HCT116 (cell line): ENCODE results near the gene ACOT2. TPM values are rescaled to one million over a fixed set of nuclear protein-coding genes. Genes with fewer than 3 reads are reported as not detected.
"Not testable (repeated sequence)": the region's sequence is repeated elsewhere in the genome, so short reads cannot be mapped to it uniquely, and the experiment has no call there.

ENCODE experiments used
- ATAC-seq: fragments of 200-7000 bp; cut with Tn5 transposase; 2 replicates; pipeline ENCODE4 v1.9.1; 2020; ENCODE audit warnings: mild to moderate bottlenecking, moderate library complexity
- BruUV-seq: library from RNA; stranded (reverse); fragments of 400-500 nt; replicated peaks from 2 replicates; lab custom pipeline; 2021; lab: Mats Ljungman, UMichigan
- CTCF ChIA-PET: fragments of 300-600 bp; sonication (Branson Sonifier 250); formaldehyde crosslinking; loops from one replicate; lab custom pipeline; 2021; ENCODE audit warnings: antibody characterized with exemption; lab: Charles Lee
- POLR2A ChIA-PET: fragments of 300-600, 350-600 bp; sonication (Branson Sonifier 250); formaldehyde crosslinking; loops from one replicate; lab custom pipeline; 2021; ENCODE audit warnings: antibody characterized with exemption; lab: Charles Lee
- RAD21 ChIA-PET, 2 experiments: fragments of 300-600 bp; sonication (Branson Sonifier 250); formaldehyde crosslinking; loops; one replicate each; lab custom pipeline; 2023; ENCODE audit warnings: low total read pairs in 2 of 2; ENCODE audit not compliant: uncharacterized antibody in 2 of 2, unreplicated experiment in 2 of 2, low non-redundant PET in 1 of 2; lab: Charles Lee
- DNase-seq: peaks from one replicate; pipeline ENCODE4 v3.0.0-alpha.2; 2010; ENCODE audit warnings: low read depth, low spot score
- H2AFZ ChIP-seq: fragments of 200-600 bp; shearing (Covaris generic), sonication (generic); 2 replicates; pipeline ENCODE4 v1.6.1; 2017; ENCODE audit warnings: low read depth, mixed run types, mixed read lengths, antibody characterized with exemption, low read length; ENCODE audit not compliant: poor library complexity, severe bottlenecking
- H3K27ac ChIP-seq: 2 replicates; pipeline ENCODE4 v1.5.1; 2012; ENCODE audit warnings: low read depth, low read length
- H3K27me3 ChIP-seq: fragments of 200-600 bp; sonication (generic); 2 replicates; pipeline ENCODE4 v1.6.1; 2016; ENCODE audit warnings: mixed run types, low read length, mixed read lengths; ENCODE audit not compliant: insufficient read depth
- H3K36me3 ChIP-seq, 2 experiments: fragments of 200-500 bp in 1 of 2; fragments of 200-600 bp in 1 of 2; sonication (Bioruptor generic) in 1 of 2; sonication (generic) in 1 of 2; 2 replicates each; pipeline versions ENCODE4 v1.5.1 to v1.6.1; 2014 to 2016; ENCODE audit warnings: low read length in 2 of 2, inconsistent platforms in 1 of 2, mixed read lengths in 1 of 2, mixed run types in 1 of 2; ENCODE audit not compliant: insufficient read depth in 2 of 2, control insufficient read depth in 1 of 2
- H3K4me1 ChIP-seq, 2 experiments: fragments of 200-600 bp in 1 of 2; sonication (generic) in 1 of 2; 2 replicates each; pipeline versions ENCODE4 v1.5.1 to v1.6.1; 2012 to 2017; ENCODE audit warnings: low read length in 2 of 2, inconsistent platforms in 1 of 2, mild to moderate bottlenecking in 1 of 2, mixed read lengths in 1 of 2, mixed run types in 1 of 2, moderate library complexity in 1 of 2; ENCODE audit not compliant: insufficient read depth in 2 of 2, control insufficient read depth in 1 of 2
- H3K4me2 ChIP-seq: fragments of 200-600 bp; sonication (generic); 2 replicates; pipeline ENCODE4 v1.6.1; 2017; ENCODE audit warnings: mixed run types, low read length, mixed read lengths
- H3K4me3 ChIP-seq, 2 experiments: fragments of 200-600 bp in 1 of 2; sonication (generic) in 1 of 2; replicated peaks in 1 of 2; 2 replicates each; pipeline ENCODE4 v1.5.1; 2011 to 2016; ENCODE audit warnings: low read length in 2 of 2, control low read depth in 1 of 2, low read depth in 1 of 2, mild to moderate bottlenecking in 1 of 2, mixed read lengths in 1 of 2, mixed run types in 1 of 2
- H3K79me2 ChIP-seq: fragments of 200-600 bp; sonication (generic); 2 replicates; pipeline ENCODE4 v1.6.1; 2017; ENCODE audit warnings: mild to moderate bottlenecking, mixed run types, low read length, moderate library complexity, mixed read lengths; ENCODE audit not compliant: insufficient read depth
- H3K9ac ChIP-seq: fragments of 200-600 bp; sonication (generic); 2 replicates; pipeline ENCODE4 v1.6.1; 2016; ENCODE audit warnings: low read length, mixed read lengths
- H3K9me2 ChIP-seq: fragments of 200-600 bp; sonication (generic), shearing (Covaris generic); 2 replicates; pipeline ENCODE4 v1.6.1; 2017; ENCODE audit warnings: mixed run types, mild to moderate bottlenecking, moderate library complexity; ENCODE audit not compliant: insufficient read depth
- H3K9me3 ChIP-seq, 2 experiments: fragments of 200-500 bp in 1 of 2; fragments of 200-600 bp in 1 of 2; sonication (Bioruptor generic) in 1 of 2; sonication (generic) in 1 of 2; 2 replicates each; pipeline ENCODE4 v1.6.1; 2014 to 2017; ENCODE audit warnings: low read length in 2 of 2, mixed read lengths in 2 of 2, inconsistent platforms in 1 of 2, low read depth in 1 of 2, mild to moderate bottlenecking in 1 of 2, mixed run types in 1 of 2, moderate library complexity in 1 of 2; ENCODE audit not compliant: control insufficient read depth in 1 of 2, insufficient read depth in 1 of 2
- H4K20me1 ChIP-seq: fragments of 200-600 bp; sonication (generic), shearing (Covaris generic); 2 replicates; pipeline ENCODE4 v1.6.1; 2017; ENCODE audit warnings: mixed run types, mild to moderate bottlenecking, moderate library complexity; ENCODE audit not compliant: insufficient read depth
- CBX3 ChIP-seq: IDR thresholded peaks from 2 replicates; pipeline ENCODE4 v1.6.1; 2012; ENCODE audit warnings: low read depth
- CEBPB ChIP-seq: IDR thresholded peaks from 2 replicates; pipeline ENCODE4 v1.6.1; 2012; ENCODE audit warnings: low read depth
- ELF1 ChIP-seq: IDR thresholded peaks from 2 replicates; pipeline ENCODE4 v1.6.1; 2012; ENCODE audit warnings: low read depth, borderline replicate concordance
- EZH2phosphoT487 ChIP-seq: fragments of 200-600 bp; IDR thresholded peaks from 2 replicates; pipeline ENCODE4 v1.6.1; 2018; ENCODE audit warnings: antibody characterized with exemption, borderline replicate concordance
- MAX ChIP-seq: IDR thresholded peaks from 2 replicates; pipeline ENCODE4 v1.6.1; 2012
- POLR2AphosphoS5 ChIP-seq: IDR thresholded peaks from 2 replicates; pipeline ENCODE4 v1.6.1; 2011; ENCODE audit warnings: mild to moderate bottlenecking, low read depth, low read length, moderate library complexity
- REST ChIP-seq: IDR thresholded peaks from 2 replicates; pipeline ENCODE4 v1.6.1; 2012; ENCODE audit warnings: low read depth
- SIN3A ChIP-seq: IDR thresholded peaks from 2 replicates; pipeline ENCODE4 v1.6.1; 2012; ENCODE audit warnings: low read depth
- SRF ChIP-seq: IDR thresholded peaks from 2 replicates; pipeline ENCODE4 v1.6.1; 2012; ENCODE audit warnings: low read depth
- TCF7L2 ChIP-seq: IDR thresholded peaks from 2 replicates; pipeline ENCODE4 v1.7.0; 2011; ENCODE audit warnings: borderline replicate concordance, inconsistent platforms; ENCODE audit not compliant: insufficient read depth, insufficient read length; ENCODE audit errors: extremely low read depth
- ZBTB33 ChIP-seq: IDR thresholded peaks from 2 replicates; pipeline ENCODE4 v1.6.1; 2011; ENCODE audit warnings: mild to moderate bottlenecking, low read length, moderate library complexity; ENCODE audit not compliant: insufficient replicate concordance; ENCODE audit errors: extremely low read depth
- ZFX ChIP-seq: fragments of 450-650 bp; IDR thresholded peaks from 2 replicates; pipeline ENCODE4 v1.6.1; 2017
- intact Hi-C: fragments of 100-400 bp; cut with micrococcal nuclease; formaldehyde crosslinking; loops from 2 replicates; pipeline ENCODE4 v1.10.0; 2022
- total RNA-seq: library from RNA; stranded (reverse); gene quantifications from one replicate; pipeline ENCODE4 v1.2.1, GENCODE V29; 2021; ENCODE audit not compliant: unreplicated experiment

The ACOT2 gene
- total RNA-seq, 1 experiment from 2014 or later = 0.44 TPM

- no peak overlapping the region for H3K4me3 ChIP-seq
- H3K9ac ChIP-seq = no peak overlapping the region
- ChIA-PET CTCF (no interaction called here), RAD21 (no interaction called here), POLR2A (no interaction called here)
- H3K4me1 ChIP-seq = no peaks in the 10 kb centered on the region
- DNase-seq (no peak), ATAC-seq (no peak)
- no peaks in the 10 kb centered on the region for H3K36me3 ChIP-seq
- TF ChIP-seq ZFX (no peak), CBX3 (no peak), ELF1 (no peak), SIN3A (no peak), REST (no peak), POLR2AphosphoS5 (no peak), EZH2phosphoT487 (no peak), MAX (no peak), ZBTB33 (no peak), CEBPB (no peak), SRF (no peak), TCF7L2 (no peak)
- no peaks in the 10 kb centered on the region for H3K79me2 ChIP-seq
- no peak overlapping the region for H2AFZ ChIP-seq
- H4K20me1 ChIP-seq = no peaks in the 10 kb centered on the region
- H3K4me2 ChIP-seq = no peak overlapping the region
- H3K27me3 ChIP-seq = no peaks in the 10 kb centered on the region
- intact Hi-C loops = no loop called here
- no peaks in the 10 kb centered on the region for H3K9me3 ChIP-seq
- no peaks in the 10 kb centered on the region for H3K9me2 ChIP-seq
- H3K27ac ChIP-seq = no peak overlapping the region
- no TSS peak for BruUV-seq
These were observed 15.2 kb upstream of the ACOT2 start for GRCh38 chr14:73553845-73554244.

GRCh38 chr14:73557201-73557600 lies 11.8 kb upstream of the ACOT2 start:
- H3K36me3 ChIP-seq, CTCF ChIA-PET, POLR2A ChIA-PET, H3K9me2 ChIP-seq, RAD21 ChIA-PET, H3K4me3 ChIP-seq, ATAC-seq, H3K79me2 ChIP-seq, H3K27ac ChIP-seq, H3K27me3 ChIP-seq, H3K4me1 ChIP-seq, H4K20me1 ChIP-seq, DNase-seq, H3K4me2 ChIP-seq, H3K9ac ChIP-seq, intact Hi-C loops, BruUV-seq, H3K9me3 ChIP-seq, H2AFZ ChIP-seq: not testable (repeated sequence)
